Tibial artery (tissue), 4 donors: ENCODE results near the gene TXNDC17.

Experiments used
- DNase-seq, 2 donors: peaks; one replicate each; pipeline ENCODE4 v3.0.0-alpha.2; 2019
- H3K27ac ChIP-seq, 2 donors: fragments of 200-600 bp; sonication (generic) in 1 of 2; 1 replicate in 1 of 2; 2 replicates in 1 of 2; pipeline ENCODE4 v1.5.1; 2018 to 2019; ENCODE audit warnings: mild to moderate bottlenecking in 1 of 2
- H3K27me3 ChIP-seq, 2 donors: fragments of 200-600 bp; sonication (generic) in 1 of 2; one replicate each; pipeline versions ENCODE4 v1.5.1 to v1.6.0; 2016 to 2019
- H3K36me3 ChIP-seq, 3 donors: fragments of 200-600 bp; sonication (generic) in 2 of 3; one replicate each; pipeline ENCODE4 v1.5.1; 2016 to 2019; ENCODE audit warnings: mild to moderate bottlenecking in 2 of 3
- H3K4me1 ChIP-seq, 4 donors: fragments of 200-600 bp; sonication (generic) in 2 of 4; 1 replicate in 3 of 4; 2 replicates in 1 of 4; pipeline ENCODE4 v1.5.1; 2016 to 2019
- H3K4me3 ChIP-seq, 2 donors: fragments of 200-600 bp; sonication (generic) in 1 of 2; 1 replicate in 1 of 2; 2 replicates in 1 of 2; pipeline ENCODE4 v1.5.1; 2018 to 2019; ENCODE audit warnings: mild to moderate bottlenecking in 2 of 2
- H3K9me3 ChIP-seq, 3 donors: fragments of 200-600 bp; sonication (generic) in 1 of 3; one replicate each; pipeline ENCODE4 v1.5.1; 2016 to 2019
- CTCF ChIP-seq, 2 experiments: fragments of 200-600 bp in 1 of 2; fragments of 450-650 bp in 1 of 2; IDR thresholded peaks; one replicate each; pipeline ENCODE4 v1.5.1; 2017 to 2019; ENCODE audit warnings: antibody characterized with exemption in 2 of 2, mild to moderate bottlenecking in 1 of 2, moderate library complexity in 1 of 2
- intact Hi-C: fragments of 100-400 bp; cut with DNase I; formaldehyde crosslinking; loops from one replicate; pipeline ENCODE4 v1.15.0; 2023; ENCODE audit warnings: low total_unique reads

TXNDC17 gene

GRCh38 chr17:6605142-6605541 lies 35.7 kb upstream of the TXNDC17 start:
- no peak for DNase-seq
- Histone ChIP-seq H3K27ac (no peak overlapping the region), H3K4me1 (peaks cover 0 to 7% (median 0%) of the 10 kb centered on the region in 4 donors), H3K27me3 (no peaks in the 10 kb centered on the region), H3K4me3 (no peak overlapping the region), H3K36me3 (peaks cover 54 to 73% (median 54%) of the 10 kb centered on the region in 3 donors), H3K9me3 (no peaks in the 10 kb centered on the region)
- no peak for TF ChIP-seq CTCF (IDR thresholded peaks at IDR 0.05)
- intact Hi-C loops, result no loop called here

GRCh38 chr17:6608321-6608720 lies 32.5 kb upstream of the TXNDC17 start:
- peaks cover 0 to 6% (median 0%) of the 10 kb centered on the region in 4 donors for H3K4me1 ChIP-seq

GRCh38 chr17:6610011-6610410 lies 30.8 kb upstream of the TXNDC17 start:
- DNase-seq, result no peak
- Histone ChIP-seq H3K36me3 (peaks cover 63 to 76% (median 65%) of the 10 kb centered on the region in 3 donors), H3K27ac (no peak overlapping the region), H3K9me3 (no peaks in the 10 kb centered on the region), H3K27me3 (no peaks in the 10 kb centered on the region), H3K4me1 (no peaks in the 10 kb centered on the region), H3K4me3 (no peak overlapping the region)
- no peak for TF ChIP-seq CTCF (IDR thresholded peaks at IDR 0.05)
- intact Hi-C loops, result no loop called here

More at GRCh38 chr17:6608321-6608720, 32.5 kb upstream of the TXNDC17 start:
- Histone ChIP-seq H3K27me3 (no peaks in the 10 kb centered on the region), H3K27ac (no peak overlapping the region), H3K36me3 (peaks cover 63 to 80% (median 64%) of the 10 kb centered on the region in 3 donors), H3K9me3 (no peaks in the 10 kb centered on the region), H3K4me3 (no peak overlapping the region)
- DNase-seq, result no peak
- no peak for TF ChIP-seq CTCF (IDR thresholded peaks at IDR 0.05)
- intact Hi-C loops, result no loop called here

DNA sequence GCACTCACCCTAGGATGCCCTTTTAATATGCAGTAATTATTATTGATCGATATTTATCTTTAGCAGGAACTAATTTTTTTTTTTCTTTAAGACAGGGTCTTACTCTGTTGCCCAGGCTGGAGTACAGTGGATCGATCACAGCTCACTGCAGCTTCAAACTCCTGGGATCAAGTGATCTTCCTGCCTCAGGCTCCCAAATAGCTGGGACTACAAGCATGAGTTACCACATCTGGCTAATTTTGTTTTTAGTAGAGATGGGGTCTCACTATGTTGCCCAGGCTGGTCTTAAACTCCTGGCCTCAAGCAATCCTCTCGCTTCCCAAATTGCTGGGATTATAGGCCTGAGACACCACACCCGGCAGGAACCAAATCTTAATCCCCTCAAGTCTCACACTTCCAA lies 29.6 kb upstream of the TXNDC17 start:
- H3K4me1 ChIP-seq, result no peaks in the 10 kb centered on the region
- no peak overlapping the region for H3K27ac ChIP-seq
- TF ChIP-seq CTCF (IDR thresholded peaks at IDR 0.05), result no peak
- peaks cover 55 to 75% (median 64%) of the 10 kb centered on the region in 3 donors for H3K36me3 ChIP-seq
- intact Hi-C loops, result no loop called here
- no peak for DNase-seq
- no peaks in the 10 kb centered on the region for H3K27me3 ChIP-seq
- H3K4me3 ChIP-seq, result no peak overlapping the region
- no peaks in the 10 kb centered on the region for H3K9me3 ChIP-seq

DNA sequence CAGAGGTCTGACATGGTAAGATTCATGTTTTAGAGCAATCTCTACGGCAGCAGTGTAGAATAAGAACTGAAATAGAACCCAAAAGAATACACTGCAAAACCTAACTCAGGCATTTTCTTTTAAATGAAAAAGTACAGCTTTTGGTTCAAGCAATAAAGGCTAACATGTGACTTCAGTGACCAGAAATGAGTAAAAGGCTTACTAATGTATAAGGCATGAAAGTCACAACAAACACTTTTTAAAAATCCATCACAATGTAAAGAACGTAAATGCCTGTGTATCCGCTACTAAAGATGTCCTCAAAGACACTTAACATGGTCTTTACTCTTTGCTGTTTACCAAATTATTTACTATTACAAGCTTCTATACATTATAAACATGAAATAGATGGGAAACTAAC lies 16.9 kb upstream of the TXNDC17 start:
- H3K9me3 ChIP-seq, result no peaks in the 10 kb centered on the region
- peaks cover 28 to 98% (median 40%) of the 10 kb centered on the region in 3 donors for H3K36me3 ChIP-seq
- no peak overlapping the region for H3K4me3 ChIP-seq
- peaks cover 0 to 10% (median 0%) of the 10 kb centered on the region in 4 donors for H3K4me1 ChIP-seq
- no peak for TF ChIP-seq CTCF (IDR thresholded peaks at IDR 0.05)
- intact Hi-C loops, result no loop called here
- H3K27me3 ChIP-seq, result no peaks in the 10 kb centered on the region
- DNase-seq, result no peak
- H3K27ac ChIP-seq, result no peak overlapping the region

DNA sequence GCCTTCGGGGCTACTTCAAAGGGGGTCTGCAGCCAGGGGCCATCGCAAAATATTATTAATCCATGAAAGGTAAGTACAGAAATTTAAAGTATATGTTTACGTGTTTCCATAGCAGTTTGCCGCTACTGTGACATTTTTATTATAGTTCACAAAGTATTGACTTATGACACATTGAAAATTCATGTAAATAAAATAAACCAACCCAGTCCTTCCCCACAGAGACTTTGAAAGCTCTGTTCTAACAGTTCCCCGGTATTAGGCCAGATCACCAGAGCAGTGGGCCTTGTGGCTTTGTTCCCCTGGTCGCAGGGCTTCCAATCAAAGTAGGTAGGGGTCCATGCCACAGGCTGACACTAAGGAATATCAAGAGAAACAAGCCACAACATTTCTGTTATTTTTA lies 14.2 kb upstream of the TXNDC17 start:
- H3K27ac ChIP-seq, result no peak overlapping the region
- peaks cover 10 to 91% (median 31%) of the 10 kb centered on the region in 3 donors for H3K36me3 ChIP-seq
- H3K4me3 ChIP-seq, result no peak overlapping the region
- no peaks in the 10 kb centered on the region for H3K9me3 ChIP-seq
- TF ChIP-seq CTCF (IDR thresholded peaks at IDR 0.05), result no peak
- H3K4me1 ChIP-seq, result no peaks in the 10 kb centered on the region
- no peak for DNase-seq
- intact Hi-C loops, result no loop called here
- H3K27me3 ChIP-seq, result no peaks in the 10 kb centered on the region
